H9 (cell line): ENCODE measurements around the gene CYRIA. TPM values are rescaled to one million over a fixed set of nuclear protein-coding genes. Genes with fewer than 3 reads are reported as not detected.

Experiments
- DNase-seq: peaks from one replicate; pipeline ENCODE4 v3.0.0-alpha.2; 2017
- H2AFZ ChIP-seq: one replicate; pipeline ENCODE4 v1.6.1; 2013; ENCODE audit warnings: mild to moderate bottlenecking, low read length, control low read depth, moderate library complexity
- H2AK5ac ChIP-seq: 2 replicates; pipeline ENCODE4 v1.6.1; 2013; ENCODE audit warnings: low read length, control low read depth, mixed read lengths; ENCODE audit not compliant: insufficient read length
- H2BK120ac ChIP-seq: one replicate; pipeline ENCODE4 v1.6.1; 2013; ENCODE audit warnings: low read depth, mild to moderate bottlenecking, low read length, control low read depth, inconsistent platforms; ENCODE audit not compliant: poor library complexity, severe bottlenecking
- H2BK12ac ChIP-seq: 2 replicates; pipeline ENCODE4 v1.6.1; 2013; ENCODE audit warnings: low read length, control low read depth, mixed read lengths, low read depth; ENCODE audit not compliant: insufficient read length
- H2BK15ac ChIP-seq: 2 replicates; pipeline ENCODE4 v1.6.1; 2013; ENCODE audit warnings: low read depth, low read length, control low read depth
- H2BK20ac ChIP-seq: one replicate; pipeline ENCODE4 v1.6.1; 2013; ENCODE audit warnings: low read depth, mild to moderate bottlenecking, low read length, control low read depth, inconsistent platforms; ENCODE audit not compliant: poor library complexity, severe bottlenecking
- H2BK5ac ChIP-seq: 2 replicates; pipeline ENCODE4 v1.6.1; 2013; ENCODE audit warnings: low read length, control low read depth, mixed read lengths; ENCODE audit not compliant: insufficient read length
- H3K14ac ChIP-seq: 2 replicates; pipeline ENCODE4 v1.6.1; 2013; ENCODE audit warnings: low read length, control low read depth; ENCODE audit not compliant: insufficient read depth
- H3K18ac ChIP-seq: 2 replicates; pipeline ENCODE4 v1.6.1; 2013; ENCODE audit warnings: low read depth, mild to moderate bottlenecking, mixed read lengths, low read length, control low read depth; ENCODE audit not compliant: insufficient read length
- H3K23ac ChIP-seq: 2 replicates; pipeline ENCODE4 v1.6.1; 2013; ENCODE audit warnings: low read length, control low read depth, mixed read lengths, low read depth; ENCODE audit not compliant: insufficient read length
- H3K23me2 ChIP-seq: 2 replicates; pipeline ENCODE4 v1.6.1; 2013; ENCODE audit warnings: low read depth, mild to moderate bottlenecking, mixed read lengths, low read length, control low read depth; ENCODE audit not compliant: insufficient read length, poor library complexity, severe bottlenecking
- H3K27ac ChIP-seq: 2 replicates; pipeline ENCODE4 v1.5.1; 2013; ENCODE audit warnings: low read length, control low read depth, mixed read lengths, low read depth; ENCODE audit not compliant: insufficient read length
- H3K27me3 ChIP-seq: 2 replicates; pipeline ENCODE4 v1.6.1; 2013; ENCODE audit warnings: low read length, control low read depth, inconsistent platforms; ENCODE audit not compliant: insufficient read depth
- H3K4ac ChIP-seq: 2 replicates; pipeline ENCODE4 v1.6.1; 2013; ENCODE audit warnings: low read depth, mild to moderate bottlenecking, control low read depth, inconsistent platforms, low read length, moderate library complexity
- H3K4me1 ChIP-seq: 2 replicates; pipeline ENCODE4 v1.6.1; 2013; ENCODE audit warnings: low read length, control low read depth, inconsistent platforms; ENCODE audit not compliant: insufficient read depth
- H3K4me2 ChIP-seq: 2 replicates; pipeline ENCODE4 v1.6.1; 2013; ENCODE audit warnings: low read length, control low read depth, mixed read lengths; ENCODE audit not compliant: insufficient read length, insufficient read depth
- H3K56ac ChIP-seq: 2 replicates; pipeline ENCODE4 v1.6.1; 2013; ENCODE audit warnings: low read depth, mild to moderate bottlenecking, mixed read lengths, low read length, control low read depth; ENCODE audit not compliant: insufficient read length
- H3K79me1 ChIP-seq: 2 replicates; pipeline ENCODE4 v1.6.1; 2013; ENCODE audit warnings: low read depth, mild to moderate bottlenecking, moderate library complexity, low read length, control low read depth, inconsistent platforms; ENCODE audit not compliant: insufficient read depth, poor library complexity, severe bottlenecking
- H3K79me2 ChIP-seq: 2 replicates; pipeline ENCODE4 v1.6.1; 2013; ENCODE audit warnings: low read length, control low read depth, inconsistent platforms; ENCODE audit not compliant: insufficient read depth
- H3K9ac ChIP-seq: 2 replicates; pipeline ENCODE4 v1.6.1; 2013; ENCODE audit warnings: low read length, control low read depth, mixed read lengths; ENCODE audit not compliant: insufficient read length; ENCODE audit errors: extremely low read depth
- H3K9me3 ChIP-seq: one replicate; pipeline ENCODE4 v1.6.1; 2013; ENCODE audit warnings: low read depth, low read length, inconsistent platforms; ENCODE audit not compliant: control insufficient read depth
- H3T11ph ChIP-seq: one replicate; pipeline ENCODE4 v1.6.1; 2013; ENCODE audit warnings: mild to moderate bottlenecking, low read length, control low read depth, inconsistent platforms
- H4K20me1 ChIP-seq: one replicate; pipeline ENCODE4 v1.6.1; 2013; ENCODE audit not compliant: control insufficient read depth, insufficient read length, insufficient read depth
- H4K5ac ChIP-seq: 2 replicates; pipeline ENCODE4 v1.6.1; 2013; ENCODE audit warnings: low read depth, mild to moderate bottlenecking, mixed read lengths, low read length, control low read depth; ENCODE audit not compliant: insufficient read length
- H4K8ac ChIP-seq: replicated peaks from 2 replicates; pipeline ENCODE4 v1.6.1; 2013; ENCODE audit warnings: low read length, control low read depth, mixed read lengths, low read depth; ENCODE audit not compliant: insufficient read length
- H4K91ac ChIP-seq: 2 replicates; pipeline ENCODE4 v1.6.1; 2013; ENCODE audit warnings: low read depth, mild to moderate bottlenecking, moderate library complexity, mixed read lengths, low read length, control low read depth; ENCODE audit not compliant: insufficient read length
- H3K27ac Mint-ChIP-seq, 3 experiments: 2 replicates in 2 of 3; 3 replicates in 1 of 3; pipeline ENCODE4 v1.8.0; 2020 to 2021; ENCODE audit warnings: mixed read lengths in 3 of 3, mild to moderate bottlenecking in 1 of 3, moderate library complexity in 1 of 3
- H3K27me3 Mint-ChIP-seq: 2 replicates; pipeline ENCODE4 v1.8.0; 2021; ENCODE audit warnings: low read depth, mild to moderate bottlenecking, moderate library complexity, mixed read lengths
- H3K36me3 Mint-ChIP-seq, 3 experiments: 2 replicates in 2 of 3; 3 replicates in 1 of 3; pipeline ENCODE4 v1.8.0; 2020 to 2021; ENCODE audit warnings: low read depth in 3 of 3, mixed read lengths in 3 of 3; ENCODE audit not compliant: insufficient read depth in 1 of 3
- H3K4me1 Mint-ChIP-seq, 2 experiments: 2 replicates each; pipeline ENCODE4 v1.8.0; 2020; ENCODE audit warnings: mixed read lengths in 2 of 2
- H3K4me3 Mint-ChIP-seq, 2 experiments: 2 replicates in 1 of 2; 3 replicates in 1 of 2; pipeline ENCODE4 v1.8.0; 2020 to 2021; ENCODE audit warnings: mild to moderate bottlenecking in 2 of 2, mixed read lengths in 2 of 2, moderate library complexity in 1 of 2
- H3K9me3 Mint-ChIP-seq, 2 experiments: 2 replicates in 1 of 2; 3 replicates in 1 of 2; pipeline ENCODE4 v1.8.0; 2020; ENCODE audit warnings: mild to moderate bottlenecking in 2 of 2, mixed read lengths in 2 of 2, moderate library complexity in 1 of 2
- CTCF ChIP-seq: fragments of 200-600 bp; sonication (generic); conservative IDR thresholded peaks from 3 replicates; pipeline ENCODE4 v1.8.0; 2021; ENCODE audit warnings: antibody characterized with exemption, mild to moderate bottlenecking
- WGBS: extraction: QIAGEN DNeasy Blood & Tissue Kit; methylation state at CpG from one replicate; pipeline ENCODE4 v1.1.7; 2013; ENCODE audit warnings: missing lambda C conversion rate, low lambda C conversion rate, mixed read lengths; ENCODE audit not compliant: insufficient read length; ENCODE audit errors: extremely low coverage; 5-methylcytosine and 5-hydroxymethylcytosine counted together
- total RNA-seq: library from RNA; stranded (reverse); gene quantifications from 2 replicates; pipeline ENCODE4 v1.2.1, GENCODE V29; 2021

CYRIA gene
- total RNA-seq, 1 experiment from 2014 or later = 2.3 TPM

- no peak overlapping the region for H2BK15ac ChIP-seq
- no peaks in the 10 kb centered on the region for H3K79me1 ChIP-seq
- peaks cover 24% of the 10 kb centered on the region for H3K27me3 Mint-ChIP-seq
- no peaks in the 10 kb centered on the region for H3K79me2 ChIP-seq
- no peak overlapping the region for H3K27ac ChIP-seq
- H3K4me1 Mint-ChIP-seq = no peaks in the 10 kb centered on the region
- TF ChIP-seq CTCF = no peak
- no peak overlapping the region for H4K8ac ChIP-seq
- no peak overlapping the region for H2AK5ac ChIP-seq
- no peaks in the 10 kb centered on the region for H3K9me3 ChIP-seq
- H3K4me3 Mint-ChIP-seq = no peak overlapping the region
- no peaks in the 10 kb centered on the region for H3K4me1 ChIP-seq
- no peak overlapping the region for H2BK12ac ChIP-seq
- H3K4ac ChIP-seq = no peak overlapping the region
- no peak overlapping the region for H3K23ac ChIP-seq
- no peak overlapping the region for H3K18ac ChIP-seq
- H3K56ac ChIP-seq = no peak overlapping the region
- no peak overlapping the region for H2AFZ ChIP-seq
- no peaks in the 10 kb centered on the region for H3K23me2 ChIP-seq
- H3K27me3 ChIP-seq = no peaks in the 10 kb centered on the region
- H3T11ph ChIP-seq = no peak overlapping the region
- no peak overlapping the region for H2BK20ac ChIP-seq
- H3K14ac ChIP-seq = no peak overlapping the region
- H4K91ac ChIP-seq = no peak overlapping the region
- H2BK120ac ChIP-seq = no peak overlapping the region
- no peaks in the 10 kb centered on the region for H3K9me3 Mint-ChIP-seq
- WGBS = no CpG with 5 or more reads among the region's 2 CpGs
- H3K27ac Mint-ChIP-seq = no peak overlapping the region
- H3K9ac ChIP-seq = no peak overlapping the region
- no peak for DNase-seq
- H3K4me2 ChIP-seq = no peak overlapping the region
- H4K5ac ChIP-seq = no peak overlapping the region
- no peaks in the 10 kb centered on the region for H3K36me3 Mint-ChIP-seq
- no peak overlapping the region for H2BK5ac ChIP-seq
- H4K20me1 ChIP-seq = no peaks in the 10 kb centered on the region
Measured at GRCh38 chr2:16686641-16687040, 21.0 kb upstream of the CYRIA start.
